SU-DHL-6 (cell line): ENCODE data around the gene ASPHD2.

Experiments used
- H2AFZ ChIP-seq: fragments of 200-600 bp; sonication (generic); 2 replicates; pipeline ENCODE4 v1.6.1; 2014; ENCODE audit warnings: low read depth, mild to moderate bottlenecking, moderate library complexity, mixed read lengths, antibody characterized with exemption, low read length; ENCODE audit not compliant: severe bottlenecking
- H3F3A ChIP-seq: fragments of 200-600 bp; shearing (Covaris generic); 2 replicates; pipeline ENCODE4 v1.6.0; 2016; ENCODE audit warnings: antibody characterized with exemption, mild to moderate bottlenecking; ENCODE audit not compliant: insufficient read depth
- H3K27ac ChIP-seq: fragments of 200-600 bp; sonication (generic); 2 replicates; pipeline ENCODE4 v1.5.1; 2016; ENCODE audit warnings: low read depth, mild to moderate bottlenecking, low read length, moderate library complexity, mixed read lengths
- H3K27me3 ChIP-seq: fragments of 200-600 bp; sonication (generic), shearing (Covaris generic); 2 replicates; pipeline ENCODE4 v1.6.0; 2014; ENCODE audit warnings: mild to moderate bottlenecking, low read length
- H3K36me3 ChIP-seq: fragments of 200-600 bp; sonication (generic); 2 replicates; pipeline ENCODE4 v1.6.1; 2014; ENCODE audit warnings: mild to moderate bottlenecking, low read length, mixed read lengths
- H3K4me2 ChIP-seq: fragments of 300-600, 200-600 bp; shearing (Covaris generic), sonication (generic); 2 replicates; pipeline ENCODE4 v1.6.0; 2014; ENCODE audit warnings: low read length, low read depth, mild to moderate bottlenecking; ENCODE audit not compliant: poor library complexity, severe bottlenecking
- H3K4me3 ChIP-seq: fragments of 200-600 bp; sonication (generic); 2 replicates; pipeline ENCODE4 v1.5.1; 2014; ENCODE audit warnings: antibody characterized with exemption, low read length, mild to moderate bottlenecking, mixed read lengths; ENCODE audit not compliant: insufficient read depth, poor library complexity, severe bottlenecking
- H3K79me2 ChIP-seq: fragments of 200-600 bp; sonication (generic); 2 replicates; pipeline ENCODE4 v1.6.1; 2014; ENCODE audit warnings: mild to moderate bottlenecking, low read length, moderate library complexity; ENCODE audit not compliant: insufficient read depth
- H3K9ac ChIP-seq: fragments of 200-600 bp; sonication (generic); 2 replicates; pipeline ENCODE4 v1.7.0; 2014; ENCODE audit warnings: mild to moderate bottlenecking, low read length
- H3K9me2 ChIP-seq: fragments of 200-600 bp; sonication (generic); replicated peaks from 2 replicates; pipeline ENCODE4 v1.6.1; 2014; ENCODE audit warnings: low read length; ENCODE audit not compliant: insufficient read depth
- H3K9me3 ChIP-seq: fragments of 200-600 bp; sonication (generic); 2 replicates; pipeline ENCODE4 v1.6.1; 2014; ENCODE audit warnings: low read length, mixed read lengths; ENCODE audit not compliant: insufficient read depth
- H4K20me1 ChIP-seq: fragments of 200-600 bp; sonication (generic); 2 replicates; pipeline ENCODE4 v1.6.1; 2014; ENCODE audit warnings: low read depth, mild to moderate bottlenecking, antibody characterized with exemption, low read length, moderate library complexity, mixed read lengths
- EZH2phosphoT487 ChIP-seq: fragments of 200-600 bp; sonication (generic), shearing (Covaris generic); conservative IDR thresholded peaks from 2 replicates; pipeline ENCODE4 v1.6.1; 2018; ENCODE audit warnings: mild to moderate bottlenecking, antibody characterized with exemption, low read length, moderate library complexity, mixed read lengths
- TF ChIP-seq, protein P1 (sequence below): fragments of 200-600 bp; sonication (generic); IDR thresholded peaks from one replicate; pipeline ENCODE4 v1.5.1; 2017; ENCODE audit warnings: antibody characterized with exemption, mild to moderate bottlenecking, low read length, moderate library complexity; ENCODE audit not compliant: insufficient read depth, poor library complexity, severe bottlenecking

Gene ASPHD2

DNA sequence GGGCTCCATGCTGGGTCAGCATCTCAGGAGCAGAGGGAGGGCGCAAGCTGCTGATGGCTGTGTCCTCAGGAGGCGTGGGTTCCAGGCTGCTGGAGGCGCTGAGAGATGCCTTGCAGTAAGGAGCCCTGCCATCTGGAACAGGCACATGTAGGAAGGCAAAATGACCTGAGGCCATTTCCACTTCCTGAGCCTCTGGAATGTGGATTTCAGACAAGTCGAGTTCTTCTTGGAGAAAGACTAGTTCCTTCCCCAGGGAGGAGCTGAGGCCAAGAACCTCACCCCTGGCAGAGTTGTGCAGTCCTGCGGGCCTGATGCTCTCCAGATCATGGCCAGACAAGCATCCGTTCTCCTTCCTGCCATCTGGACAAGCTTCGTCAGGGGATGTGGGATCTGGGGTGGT lies 35.3 kb downstream of the ASPHD2 start:
- Histone ChIP-seq H3K4me3 (no peak overlapping the region), H3K27ac (no peak overlapping the region), H3F3A (peaks cover 4% of the 10 kb centered on the region), H4K20me1 (no peaks in the 10 kb centered on the region; the same call in 1 of the 2 replicates), H3K36me3 (peaks cover 7% of the 10 kb centered on the region; the same call in 1 of the 2 replicates), H3K4me2 (no peak overlapping the region), H3K9me3 (no peaks in the 10 kb centered on the region), H2AFZ (no peak overlapping the region), H3K9me2 (no peaks in the 10 kb centered on the region), H3K27me3 (no peaks in the 10 kb centered on the region), H3K79me2 (peaks cover 11% of the 10 kb centered on the region; the same call in 1 of the 2 replicates), H3K9ac (no peak overlapping the region)
- TF ChIP-seq EZH2phosphoT487 = no peak
- TF ChIP-seq, protein P1, sequence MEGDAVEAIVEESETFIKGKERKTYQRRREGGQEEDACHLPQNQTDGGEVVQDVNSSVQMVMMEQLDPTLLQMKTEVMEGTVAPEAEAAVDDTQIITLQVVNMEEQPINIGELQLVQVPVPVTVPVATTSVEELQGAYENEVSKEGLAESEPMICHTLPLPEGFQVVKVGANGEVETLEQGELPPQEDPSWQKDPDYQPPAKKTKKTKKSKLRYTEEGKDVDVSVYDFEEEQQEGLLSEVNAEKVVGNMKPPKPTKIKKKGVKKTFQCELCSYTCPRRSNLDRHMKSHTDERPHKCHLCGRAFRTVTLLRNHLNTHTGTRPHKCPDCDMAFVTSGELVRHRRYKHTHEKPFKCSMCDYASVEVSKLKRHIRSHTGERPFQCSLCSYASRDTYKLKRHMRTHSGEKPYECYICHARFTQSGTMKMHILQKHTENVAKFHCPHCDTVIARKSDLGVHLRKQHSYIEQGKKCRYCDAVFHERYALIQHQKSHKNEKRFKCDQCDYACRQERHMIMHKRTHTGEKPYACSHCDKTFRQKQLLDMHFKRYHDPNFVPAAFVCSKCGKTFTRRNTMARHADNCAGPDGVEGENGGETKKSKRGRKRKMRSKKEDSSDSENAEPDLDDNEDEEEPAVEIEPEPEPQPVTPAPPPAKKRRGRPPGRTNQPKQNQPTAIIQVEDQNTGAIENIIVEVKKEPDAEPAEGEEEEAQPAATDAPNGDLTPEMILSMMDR = no peak

DNA sequence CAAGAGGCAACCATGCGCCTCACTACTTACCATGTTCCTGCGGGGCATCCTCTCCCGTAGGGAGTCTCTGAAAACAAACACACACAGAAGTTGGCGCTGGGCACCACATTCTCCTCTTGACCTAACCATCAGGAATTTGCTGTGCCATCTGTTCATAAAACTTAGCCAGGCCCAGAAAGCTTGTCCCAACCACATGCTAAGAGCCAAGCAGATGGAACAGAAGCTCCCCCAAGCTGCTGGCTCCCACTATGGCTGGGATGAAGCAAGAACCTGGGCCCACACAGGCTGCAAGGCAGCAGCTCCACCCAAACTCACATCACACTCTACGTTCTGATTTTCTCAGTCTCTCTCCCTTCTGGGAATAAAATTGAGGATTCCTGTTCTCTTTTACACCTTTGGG lies 37.1 kb downstream of the ASPHD2 start:
- Histone ChIP-seq H3K27me3 (no peaks in the 10 kb centered on the region), H2AFZ (no peak overlapping the region), H3K9me3 (no peaks in the 10 kb centered on the region), H3K27ac (no peak overlapping the region), H3K36me3 (peaks cover 7% of the 10 kb centered on the region; the same call in 1 of the 2 replicates), H3K9ac (no peak overlapping the region), H3K4me3 (no peak overlapping the region), H3F3A (peaks cover 4% of the 10 kb centered on the region), H4K20me1 (no peaks in the 10 kb centered on the region), H3K4me2 (no peak overlapping the region), H3K79me2 (peaks cover 3% of the 10 kb centered on the region; the same call in 1 of the 2 replicates), H3K9me2 (no peaks in the 10 kb centered on the region)
- TF ChIP-seq, protein P1 = no peak
- TF ChIP-seq EZH2phosphoT487 = no peak

DNA sequence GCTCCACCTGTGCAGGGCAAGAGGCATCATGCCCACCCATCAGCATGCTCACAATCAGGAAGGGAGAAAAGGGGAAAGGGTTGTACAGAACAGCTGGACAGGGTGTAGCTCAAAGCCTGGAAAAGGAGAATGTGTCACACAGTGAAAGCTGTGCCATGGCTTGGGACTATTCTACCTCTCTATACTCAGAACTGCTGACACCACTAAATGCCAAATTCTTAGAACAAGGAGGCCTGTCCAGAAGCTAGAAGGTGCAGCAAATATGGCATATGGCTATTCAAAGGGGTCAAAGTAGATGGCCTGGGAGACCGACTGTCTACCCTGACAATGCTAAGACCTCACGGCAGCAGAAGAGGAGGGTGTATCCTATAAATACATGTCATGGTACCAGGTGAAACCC lies 41.7 kb downstream of the ASPHD2 start:
- Histone ChIP-seq H3K9me2 (no peaks in the 10 kb centered on the region), H3K4me2 (no peak overlapping the region), H3K4me3 (no peak overlapping the region), H3K36me3 (peaks cover 10% of the 10 kb centered on the region; the same call in 1 of the 2 replicates), H3F3A (peaks cover 4% of the 10 kb centered on the region), H3K9ac (no peak overlapping the region), H3K27ac (no peak overlapping the region), H3K79me2 (peaks cover 6% of the 10 kb centered on the region; the same call in 1 of the 2 replicates), H3K27me3 (no peaks in the 10 kb centered on the region), H2AFZ (no peak overlapping the region), H4K20me1 (no peaks in the 10 kb centered on the region), H3K9me3 (no peaks in the 10 kb centered on the region)
- TF ChIP-seq EZH2phosphoT487 = no peak
- TF ChIP-seq, protein P1 = no peak
